Measurements from ENCODE around the gene CTNNBIP1. TPM values are rescaled to one million over a fixed set of nuclear protein-coding genes. Genes with fewer than 3 reads are reported as not detected.
"Not testable (repeated sequence)": the region's sequence is repeated elsewhere in the genome, so short reads cannot be mapped to it uniquely, and the experiment has no call there.

Gene CTNNBIP1
- polyA plus RNA-seq, 1 donor from 2014 or later = 69.3 TPM

DNA sequence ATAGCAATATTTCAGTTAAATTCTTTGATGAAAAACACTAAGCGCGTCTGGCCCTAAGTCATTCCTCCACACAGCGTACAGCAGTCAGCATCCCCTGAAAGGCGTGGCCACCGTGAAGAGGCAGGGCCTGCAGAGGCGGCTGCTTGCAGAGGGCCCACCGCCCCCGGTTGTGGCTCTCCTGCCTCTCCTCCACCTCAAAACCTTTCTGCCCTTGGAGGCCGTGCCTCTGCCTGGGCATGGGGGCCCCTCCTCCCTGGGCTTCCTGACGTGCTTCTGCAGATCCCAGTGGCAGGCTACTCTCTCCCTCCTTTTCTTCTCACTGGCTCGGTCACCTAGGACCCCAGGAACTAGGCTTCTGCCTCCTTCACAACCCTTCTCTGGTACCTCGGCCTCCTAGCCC, 102.5 kb downstream of the CTNNBIP1 start:
- Histone ChIP-seq H3K79me2 (replicated peaks; ENCODE audit: insufficient read depth, low read length) (peaks cover 36% of the 10 kb centered on the region), H2AFZ (ENCODE audit: low read depth, low read length) (no peak overlapping the region), H3K9me2 (ENCODE audit: insufficient read depth, low read length) (no peaks in the 10 kb centered on the region), H3K36me3 (ENCODE audit: insufficient read depth, low read length) (no peaks in the 10 kb centered on the region), H4K20me1 (ENCODE audit: insufficient read depth) (no peaks in the 10 kb centered on the region), H3F3A (ENCODE audit: insufficient read depth, low read length, poor library complexity, severe bottlenecking) (no peaks in the 10 kb centered on the region), H3K9me3 (ENCODE audit: low read length) (no peaks in the 10 kb centered on the region), H3K4me2 (ENCODE audit: low read length) (no peak overlapping the region), H3K4me3 (ENCODE audit: low read length) (no peak overlapping the region), H3K9ac (ENCODE audit: low read length) (no peak overlapping the region), H3K27me3 (ENCODE audit: insufficient read depth, low read depth, low read length) (no peaks in the 10 kb centered on the region), H3K27ac (ENCODE audit: low read length) (no peak overlapping the region)
- TF ChIP-seq, protein P1, sequence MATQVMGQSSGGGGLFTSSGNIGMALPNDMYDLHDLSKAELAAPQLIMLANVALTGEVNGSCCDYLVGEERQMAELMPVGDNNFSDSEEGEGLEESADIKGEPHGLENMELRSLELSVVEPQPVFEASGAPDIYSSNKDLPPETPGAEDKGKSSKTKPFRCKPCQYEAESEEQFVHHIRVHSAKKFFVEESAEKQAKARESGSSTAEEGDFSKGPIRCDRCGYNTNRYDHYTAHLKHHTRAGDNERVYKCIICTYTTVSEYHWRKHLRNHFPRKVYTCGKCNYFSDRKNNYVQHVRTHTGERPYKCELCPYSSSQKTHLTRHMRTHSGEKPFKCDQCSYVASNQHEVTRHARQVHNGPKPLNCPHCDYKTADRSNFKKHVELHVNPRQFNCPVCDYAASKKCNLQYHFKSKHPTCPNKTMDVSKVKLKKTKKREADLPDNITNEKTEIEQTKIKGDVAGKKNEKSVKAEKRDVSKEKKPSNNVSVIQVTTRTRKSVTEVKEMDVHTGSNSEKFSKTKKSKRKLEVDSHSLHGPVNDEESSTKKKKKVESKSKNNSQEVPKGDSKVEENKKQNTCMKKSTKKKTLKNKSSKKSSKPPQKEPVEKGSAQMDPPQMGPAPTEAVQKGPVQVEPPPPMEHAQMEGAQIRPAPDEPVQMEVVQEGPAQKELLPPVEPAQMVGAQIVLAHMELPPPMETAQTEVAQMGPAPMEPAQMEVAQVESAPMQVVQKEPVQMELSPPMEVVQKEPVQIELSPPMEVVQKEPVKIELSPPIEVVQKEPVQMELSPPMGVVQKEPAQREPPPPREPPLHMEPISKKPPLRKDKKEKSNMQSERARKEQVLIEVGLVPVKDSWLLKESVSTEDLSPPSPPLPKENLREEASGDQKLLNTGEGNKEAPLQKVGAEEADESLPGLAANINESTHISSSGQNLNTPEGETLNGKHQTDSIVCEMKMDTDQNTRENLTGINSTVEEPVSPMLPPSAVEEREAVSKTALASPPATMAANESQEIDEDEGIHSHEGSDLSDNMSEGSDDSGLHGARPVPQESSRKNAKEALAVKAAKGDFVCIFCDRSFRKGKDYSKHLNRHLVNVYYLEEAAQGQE (IDR thresholded peaks at IDR 0.05; ENCODE audit: borderline replicate concordance) = no peak
- no peak for TF ChIP-seq EP300 (conservative IDR thresholded peaks at IDR 0.05; ENCODE audit: poor library complexity, severe bottlenecking)
- TF ChIP-seq, protein P2, sequence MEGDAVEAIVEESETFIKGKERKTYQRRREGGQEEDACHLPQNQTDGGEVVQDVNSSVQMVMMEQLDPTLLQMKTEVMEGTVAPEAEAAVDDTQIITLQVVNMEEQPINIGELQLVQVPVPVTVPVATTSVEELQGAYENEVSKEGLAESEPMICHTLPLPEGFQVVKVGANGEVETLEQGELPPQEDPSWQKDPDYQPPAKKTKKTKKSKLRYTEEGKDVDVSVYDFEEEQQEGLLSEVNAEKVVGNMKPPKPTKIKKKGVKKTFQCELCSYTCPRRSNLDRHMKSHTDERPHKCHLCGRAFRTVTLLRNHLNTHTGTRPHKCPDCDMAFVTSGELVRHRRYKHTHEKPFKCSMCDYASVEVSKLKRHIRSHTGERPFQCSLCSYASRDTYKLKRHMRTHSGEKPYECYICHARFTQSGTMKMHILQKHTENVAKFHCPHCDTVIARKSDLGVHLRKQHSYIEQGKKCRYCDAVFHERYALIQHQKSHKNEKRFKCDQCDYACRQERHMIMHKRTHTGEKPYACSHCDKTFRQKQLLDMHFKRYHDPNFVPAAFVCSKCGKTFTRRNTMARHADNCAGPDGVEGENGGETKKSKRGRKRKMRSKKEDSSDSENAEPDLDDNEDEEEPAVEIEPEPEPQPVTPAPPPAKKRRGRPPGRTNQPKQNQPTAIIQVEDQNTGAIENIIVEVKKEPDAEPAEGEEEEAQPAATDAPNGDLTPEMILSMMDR (IDR thresholded peaks at IDR 0.05; ENCODE audit: poor library complexity, severe bottlenecking) = no peak
- TF ChIP-seq SMC3 (conservative IDR thresholded peaks at IDR 0.05; ENCODE audit: poor library complexity) = no peak
- TF ChIP-seq EZH2 (IDR thresholded peaks at IDR 0.05; ENCODE audit: borderline replicate concordance, insufficient read depth, low read length, poor library complexity, severe bottlenecking) = no peak
- TF ChIP-seq MXI1 (conservative IDR thresholded peaks at IDR 0.05; ENCODE audit: poor library complexity, severe bottlenecking) = no peak
- no peak for TF ChIP-seq POLR2AphosphoS5 (IDR thresholded peaks at IDR 0.05)
- TF ChIP-seq RAD21 (conservative IDR thresholded peaks at IDR 0.05) = no peak
- TF ChIP-seq TAF1 (IDR thresholded peaks at IDR 0.05; ENCODE audit: low read depth) = no peak

DNA sequence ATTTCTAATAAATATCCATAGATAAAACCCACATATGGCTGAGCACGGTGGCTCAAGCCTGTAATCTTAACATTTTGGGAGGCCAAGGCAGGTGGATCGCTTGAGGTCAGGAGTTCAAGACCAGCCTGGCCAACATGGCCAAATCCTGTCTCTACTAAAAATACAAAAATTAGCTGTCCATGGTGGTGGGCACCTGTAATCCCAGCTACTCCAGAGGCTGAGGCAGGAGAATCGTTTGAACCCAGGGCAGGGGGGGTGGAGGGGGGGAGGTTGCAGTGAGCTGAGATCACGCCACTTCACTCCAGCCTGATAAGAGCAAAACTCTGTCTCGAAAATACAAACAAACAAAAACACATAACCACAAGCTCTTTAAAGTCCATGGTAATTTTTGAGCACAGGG, 104.1 kb downstream of the CTNNBIP1 start:
- H3K9ac ChIP-seq (ENCODE audit: low read length); H3K27me3 ChIP-seq (ENCODE audit: insufficient read depth, low read depth, low read length); H3K36me3 ChIP-seq (ENCODE audit: insufficient read depth, low read length); H3K27ac ChIP-seq (ENCODE audit: low read length); H3K9me2 ChIP-seq (ENCODE audit: insufficient read depth, low read length); H2AFZ ChIP-seq (ENCODE audit: low read depth, low read length); H4K20me1 ChIP-seq (ENCODE audit: insufficient read depth); H3K4me3 ChIP-seq (ENCODE audit: low read length); H3K9me3 ChIP-seq (ENCODE audit: low read length); H3K4me2 ChIP-seq (ENCODE audit: low read length); H3F3A ChIP-seq (ENCODE audit: insufficient read depth, low read length, poor library complexity, severe bottlenecking): not testable (repeated sequence)
- H3K79me2 ChIP-seq (replicated peaks; ENCODE audit: insufficient read depth, low read length) = peaks cover 31% of the 10 kb centered on the region

DNA sequence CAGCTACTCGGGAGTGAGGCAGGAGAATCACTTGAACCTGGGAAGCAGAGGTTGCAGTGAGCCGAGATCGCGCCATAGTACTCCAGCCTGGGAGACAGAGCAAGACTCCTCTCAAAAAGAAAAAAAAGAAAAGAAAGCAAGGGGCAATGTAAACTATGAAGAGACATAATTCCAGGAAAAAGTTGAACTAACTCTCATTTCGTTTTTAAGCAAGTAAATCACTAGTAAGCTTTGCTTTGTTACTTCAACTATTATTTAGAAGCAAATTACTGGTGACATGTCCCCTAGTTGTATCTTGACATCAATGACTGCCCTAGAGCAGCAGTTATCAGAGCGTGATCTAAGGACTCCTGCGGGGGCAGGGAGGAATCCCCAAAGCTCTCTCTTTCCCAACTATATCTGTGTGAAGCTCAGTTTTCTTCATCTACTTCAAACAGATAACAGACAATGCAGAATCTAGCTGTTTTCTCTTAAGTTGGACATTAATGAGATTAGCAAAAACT, 105.0 kb downstream of the CTNNBIP1 start:
- Histone ChIP-seq H4K20me1 (ENCODE audit: insufficient read depth) (no peaks in the 10 kb centered on the region), H3K4me3 (ENCODE audit: low read length) (no peak overlapping the region), H3K9me3 (ENCODE audit: low read length) (no peaks in the 10 kb centered on the region), H3K36me3 (ENCODE audit: insufficient read depth, low read length) (no peaks in the 10 kb centered on the region), H3K27me3 (ENCODE audit: insufficient read depth, low read depth, low read length) (no peaks in the 10 kb centered on the region), H3K27ac (ENCODE audit: low read length) (no peak overlapping the region), H3K79me2 (replicated peaks; ENCODE audit: insufficient read depth, low read length) (peaks cover 28% of the 10 kb centered on the region), H2AFZ (ENCODE audit: low read depth, low read length) (no peak overlapping the region), H3F3A (ENCODE audit: insufficient read depth, low read length, poor library complexity, severe bottlenecking) (no peaks in the 10 kb centered on the region), H3K4me2 (ENCODE audit: low read length) (no peak overlapping the region), H3K9me2 (ENCODE audit: insufficient read depth, low read length) (no peaks in the 10 kb centered on the region), H3K9ac (ENCODE audit: low read length) (no peak overlapping the region)
- TF ChIP-seq, protein P1 (IDR thresholded peaks at IDR 0.05; ENCODE audit: borderline replicate concordance) = no peak
- TF ChIP-seq POLR2AphosphoS5 (IDR thresholded peaks at IDR 0.05) = no peak
- no peak for TF ChIP-seq EP300 (conservative IDR thresholded peaks at IDR 0.05; ENCODE audit: poor library complexity, severe bottlenecking)
- TF ChIP-seq, protein P2 (IDR thresholded peaks at IDR 0.05; ENCODE audit: poor library complexity, severe bottlenecking) = no peak
- no peak for TF ChIP-seq MXI1 (conservative IDR thresholded peaks at IDR 0.05; ENCODE audit: poor library complexity, severe bottlenecking)
- no peak for TF ChIP-seq SMC3 (conservative IDR thresholded peaks at IDR 0.05; ENCODE audit: poor library complexity)
- TF ChIP-seq TAF1 (IDR thresholded peaks at IDR 0.05; ENCODE audit: low read depth) = no peak
- no peak for TF ChIP-seq RAD21 (conservative IDR thresholded peaks at IDR 0.05)
- TF ChIP-seq EZH2 (IDR thresholded peaks at IDR 0.05; ENCODE audit: borderline replicate concordance, insufficient read depth, low read length, poor library complexity, severe bottlenecking) = no peak
